CD4-positive, alpha-beta T cell treated with Interleukin-4 for 1 hour (primary cell): ENCODE measurements around the gene RPH3AL.
"Not testable (repeated sequence)": the region's sequence is repeated elsewhere in the genome, so short reads cannot be mapped to it uniquely, and the experiment has no call there.

Experiments
- DNase-seq, 2 donors: peaks; one replicate each; pipeline ENCODE4 v3.0.0-alpha.2; 2020 to 2022

RPH3AL gene

DNA sequence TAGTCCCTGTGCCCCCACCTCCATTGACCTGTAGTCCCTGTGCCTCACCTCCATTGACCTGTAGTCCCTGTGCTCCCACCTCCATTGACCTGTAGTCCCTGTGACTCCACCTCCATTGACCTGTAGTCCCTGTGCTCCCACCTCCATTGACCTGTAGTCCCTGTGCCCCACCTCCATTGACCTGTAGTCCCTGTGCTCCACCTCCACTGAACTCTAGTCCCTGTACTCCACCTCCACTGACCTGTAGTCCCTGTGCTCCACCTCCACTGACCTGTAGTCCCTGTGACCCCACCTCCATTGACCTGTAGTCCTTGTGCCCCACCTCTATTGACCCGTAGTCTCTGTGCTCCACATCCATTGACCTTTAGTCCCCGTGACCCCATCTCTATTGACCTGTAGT is 37.2 kb downstream of the RPH3AL start:
- DNase-seq = not testable (repeated sequence)

DNA sequence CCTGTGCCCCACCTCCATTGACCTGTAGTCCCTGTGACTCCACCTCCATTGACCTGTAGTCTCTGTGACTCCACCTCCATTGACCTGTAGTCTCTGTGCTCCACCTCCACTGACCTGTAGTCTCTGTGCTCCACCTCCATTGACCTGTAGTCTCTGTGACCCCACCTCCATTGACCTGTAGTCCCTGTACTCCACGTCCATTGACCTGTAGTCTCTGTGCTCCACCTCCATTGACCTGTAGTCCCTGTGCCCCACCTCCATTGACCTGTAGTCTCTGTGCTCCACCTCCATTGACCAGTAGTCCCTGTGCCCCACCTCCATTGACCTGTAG is 38.0 kb downstream of the RPH3AL start:
- DNase-seq = not testable (repeated sequence)

GRCh38 chr17:313911-314613 is 38.5 kb downstream of the RPH3AL start:
- DNase-seq = no peak

GRCh38 chr17:313231-313630 is 39.4 kb downstream of the RPH3AL start:
- DNase-seq = no peak

GRCh38 chr17:312476-313148 is 40.0 kb downstream of the RPH3AL start:
- no peak for DNase-seq

DNA sequence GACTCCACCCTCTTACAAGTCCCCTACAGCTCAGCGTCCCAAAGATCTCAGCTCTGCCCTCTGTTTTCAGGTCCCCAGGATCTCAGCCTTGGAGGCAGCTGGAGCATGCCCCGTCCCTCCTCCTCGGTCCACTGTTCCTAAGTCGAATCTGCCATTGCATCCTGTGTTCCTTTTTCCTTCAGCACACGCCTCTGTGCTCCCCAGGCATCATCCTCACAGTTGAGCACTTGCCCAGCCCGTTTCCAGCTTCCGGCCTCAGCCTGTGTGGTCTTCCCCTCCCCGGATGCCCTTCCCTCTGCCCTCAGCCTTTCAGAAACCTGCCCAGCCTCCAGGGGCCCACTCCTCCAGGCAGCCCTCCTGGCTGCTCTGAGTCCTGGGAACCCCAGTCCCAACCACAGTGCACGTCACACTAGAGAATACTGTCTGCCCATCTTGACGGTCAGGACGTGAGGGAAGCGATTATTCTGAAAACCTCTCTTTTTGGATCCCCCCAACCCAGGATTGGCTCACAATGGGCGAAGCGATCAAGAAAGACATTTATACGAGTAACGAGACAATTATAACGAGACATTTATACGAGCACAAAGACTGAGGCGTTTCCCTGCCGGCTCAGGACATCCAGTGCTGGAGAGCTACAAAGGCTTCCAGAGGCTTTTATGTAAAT is 41.4 kb downstream of the RPH3AL start:
- no peak for DNase-seq

DNA sequence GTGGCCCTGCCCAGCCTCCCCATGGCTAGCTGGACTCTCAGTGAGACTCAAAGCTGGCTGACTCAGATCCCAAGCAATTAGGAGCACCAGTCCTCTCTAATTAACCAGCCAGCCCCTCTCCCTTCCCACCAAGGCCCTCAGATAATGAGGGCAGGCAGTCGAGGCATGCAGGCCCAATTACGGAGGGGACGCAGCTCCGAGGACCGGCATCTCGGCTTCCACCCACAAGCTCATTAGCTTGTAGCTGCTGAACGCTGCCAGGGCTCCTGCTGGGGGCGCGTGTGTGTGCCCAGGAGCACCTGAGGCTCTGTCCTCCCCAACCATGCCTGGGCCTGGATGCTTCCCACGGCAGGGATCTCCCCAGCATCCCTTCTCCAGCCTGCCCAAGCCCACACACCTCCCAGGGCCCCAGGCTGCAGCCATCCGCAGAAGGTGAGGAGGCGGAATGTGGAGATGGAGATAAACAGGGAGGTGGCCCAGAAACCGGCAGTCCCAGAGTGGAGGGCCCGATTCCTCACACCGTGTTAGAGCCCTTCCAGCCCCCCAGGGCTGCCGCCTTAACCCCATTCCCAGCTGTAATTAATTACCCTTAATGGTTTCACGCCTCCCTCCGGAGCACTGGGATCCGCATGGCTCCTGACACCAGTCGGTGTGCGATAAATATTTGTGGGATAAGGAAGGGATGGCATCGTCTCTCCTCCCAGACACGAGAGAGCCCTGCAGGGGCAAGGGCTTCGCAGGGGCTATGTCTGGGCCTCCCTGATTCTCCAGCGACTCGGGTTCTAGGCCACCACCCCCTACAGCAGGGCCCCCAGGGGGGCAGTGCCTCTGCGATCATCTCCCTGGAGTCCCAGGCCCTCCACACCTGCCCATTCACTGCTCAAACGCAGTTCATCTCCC is 42.2 kb downstream of the RPH3AL start:
- no peak for DNase-seq

GRCh38 chr17:309361-309888 is 43.2 kb downstream of the RPH3AL start:
- DNase-seq = no peak

GRCh38 chr17:307741-308507 is 44.7 kb downstream of the RPH3AL start:
- no peak for DNase-seq

- DNase-seq = no peak
Measured at GRCh38 chr17:307295-307691, 45.3 kb downstream of the RPH3AL start.

GRCh38 chr17:306536-307294 is 45.9 kb downstream of the RPH3AL start:
- DNase-seq = no peak

GRCh38 chr17:306116-306515 is 46.5 kb downstream of the RPH3AL start:
- no peak for DNase-seq

DNA sequence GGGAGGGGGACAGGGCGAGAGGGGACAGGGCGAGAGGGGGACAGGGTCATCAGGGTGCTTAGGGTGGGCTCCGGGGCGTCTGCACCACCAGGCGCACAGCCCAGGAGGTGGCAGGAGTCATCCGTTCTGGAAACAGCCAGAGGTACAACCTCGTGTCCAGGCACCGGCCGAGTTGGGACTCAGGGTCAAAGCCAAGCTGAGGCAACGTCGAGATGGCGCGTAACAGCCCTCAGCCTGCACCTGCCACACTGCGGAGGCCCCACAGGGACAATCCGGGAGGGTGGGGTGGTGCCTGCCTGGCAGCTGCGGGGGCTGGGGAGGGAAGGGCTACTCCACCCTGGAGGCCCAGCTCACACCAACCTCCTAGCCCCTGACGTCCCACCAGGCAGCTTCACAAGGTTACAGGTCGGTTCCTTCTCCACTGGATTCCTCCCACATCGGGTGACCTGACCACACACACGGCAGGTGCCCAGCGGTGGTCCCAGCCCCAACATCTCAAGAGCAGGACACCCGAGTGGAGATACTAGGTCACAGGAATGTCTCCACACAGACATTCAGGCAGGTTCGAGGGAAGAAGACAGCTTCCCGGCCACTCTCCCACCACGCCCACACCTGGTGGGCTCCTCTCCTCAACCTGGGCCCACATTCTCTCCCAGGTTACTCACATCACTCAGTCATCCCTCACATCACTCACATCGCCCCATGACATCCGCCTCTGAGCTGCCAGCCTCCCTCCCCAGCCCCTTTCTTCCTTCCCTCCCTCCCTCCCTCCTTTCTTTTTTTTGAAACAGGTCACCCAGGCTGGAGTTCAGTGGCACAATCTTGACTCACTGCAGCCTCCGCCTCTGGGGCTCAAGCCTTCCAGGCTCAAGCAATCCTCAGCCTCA is 47.3 kb downstream of the RPH3AL start:
- DNase-seq = no peak

- DNase-seq = no peak
Measured at GRCh38 chr17:304461-304860, 48.1 kb downstream of the RPH3AL start.

DNA sequence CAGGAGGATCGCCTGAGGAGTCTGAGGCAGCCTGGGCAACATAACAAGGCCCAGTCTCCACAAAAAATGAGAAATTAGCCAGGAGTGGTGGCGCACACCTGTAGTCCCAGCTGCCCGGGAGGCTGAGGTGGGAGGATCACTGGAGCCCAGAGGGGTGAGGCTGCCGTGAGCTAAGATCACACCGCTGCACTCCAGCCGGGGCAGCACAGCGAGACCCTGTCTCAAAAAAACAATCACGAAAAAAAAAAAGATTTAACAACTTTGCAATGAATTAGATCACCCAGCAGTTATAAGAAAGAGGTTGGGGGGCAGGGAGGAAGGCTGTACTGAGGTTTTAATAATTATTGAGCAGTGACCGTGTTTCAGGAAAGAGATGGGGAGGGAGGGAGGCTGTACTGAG is 49.4 kb downstream of the RPH3AL start:
- DNase-seq = no peak

DNA sequence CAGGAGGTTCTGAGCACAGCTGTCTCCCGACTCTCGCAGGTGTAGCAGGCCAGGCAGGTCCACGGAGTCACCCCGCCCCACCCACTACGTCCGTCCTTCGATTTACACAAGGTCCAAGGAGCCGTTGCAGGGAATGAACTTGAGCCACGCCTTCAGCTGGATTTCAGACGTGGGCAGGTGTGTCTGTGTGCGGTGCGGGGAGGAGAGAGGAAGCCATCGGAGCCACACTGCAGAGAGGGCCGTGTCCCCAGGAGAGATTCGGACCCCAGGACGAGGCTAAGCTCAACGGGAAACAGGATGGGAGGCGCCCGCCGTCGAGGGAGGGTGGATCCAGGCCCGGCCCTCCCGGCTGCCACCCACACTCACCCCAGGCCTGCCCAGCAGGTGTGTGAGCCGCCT is 50.3 kb downstream of the RPH3AL start:
- DNase-seq = no peak

DNA sequence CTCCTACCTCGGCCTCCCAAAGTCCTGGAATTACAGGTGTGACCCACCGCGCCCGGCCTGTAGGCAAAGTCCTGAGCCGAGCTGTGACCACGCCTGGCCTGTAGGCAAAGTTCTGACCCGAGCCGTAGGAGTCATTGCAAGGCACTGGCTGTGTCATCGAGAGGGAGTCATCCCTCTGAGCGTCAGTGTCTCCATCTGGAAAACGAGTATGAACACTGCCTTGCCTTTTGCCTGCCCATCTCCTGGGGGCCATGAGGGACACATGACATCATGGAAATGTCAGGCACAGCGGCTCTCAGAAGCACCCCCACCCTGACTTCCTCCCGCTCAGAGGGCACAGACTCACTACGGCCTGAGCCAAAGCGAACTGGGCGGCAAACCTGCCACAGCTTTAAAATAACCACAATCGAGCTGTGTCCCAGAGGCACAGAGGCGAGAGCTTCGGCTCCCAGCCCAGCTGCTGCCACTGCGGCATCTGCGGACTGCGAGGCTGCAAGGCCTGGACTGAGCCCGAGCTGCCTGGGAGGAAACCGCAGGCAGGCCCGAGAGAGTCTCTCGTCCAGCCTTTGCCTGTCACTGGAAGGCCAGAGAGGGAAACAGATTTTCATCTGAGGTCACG is 50.8 kb downstream of the RPH3AL start:
- no peak for DNase-seq

- no peak for DNase-seq
Measured at GRCh38 chr17:300881-301280, 51.7 kb downstream of the RPH3AL start.

GRCh38 chr17:299546-299945 is 53.1 kb downstream of the RPH3AL start:
- DNase-seq = no peak
